Peyer's patch (tissue), 4 donors: Measurements from ENCODE around the gene PPP2R3C.

Experiments used
- POLR2A ChIP-seq, 2 donors: fragments of 450-650 bp; IDR thresholded peaks; one replicate each; pipeline ENCODE4 v1.5.1; 2017; ENCODE audit warnings: antibody characterized with exemption in 2 of 2, mild to moderate bottlenecking in 2 of 2, moderate library complexity in 2 of 2
- TF ChIP-seq, protein P1 (sequence below), 6 experiments: fragments of 450-650 bp in 4 of 6; fragments of 200-600 bp in 2 of 6; sonication (generic) in 1 of 6; IDR thresholded peaks; one replicate each; pipeline ENCODE4 v1.5.1; 2017 to 2019; ENCODE audit warnings: antibody characterized with exemption in 6 of 6, mild to moderate bottlenecking in 3 of 6, moderate library complexity in 1 of 6

GRCh38 chr14:35046751-35047536 is 74.8 kb downstream of the PPP2R3C start:
- no peak for TF ChIP-seq POLR2A (IDR thresholded peaks at IDR 0.05)
- TF ChIP-seq, protein P1, sequence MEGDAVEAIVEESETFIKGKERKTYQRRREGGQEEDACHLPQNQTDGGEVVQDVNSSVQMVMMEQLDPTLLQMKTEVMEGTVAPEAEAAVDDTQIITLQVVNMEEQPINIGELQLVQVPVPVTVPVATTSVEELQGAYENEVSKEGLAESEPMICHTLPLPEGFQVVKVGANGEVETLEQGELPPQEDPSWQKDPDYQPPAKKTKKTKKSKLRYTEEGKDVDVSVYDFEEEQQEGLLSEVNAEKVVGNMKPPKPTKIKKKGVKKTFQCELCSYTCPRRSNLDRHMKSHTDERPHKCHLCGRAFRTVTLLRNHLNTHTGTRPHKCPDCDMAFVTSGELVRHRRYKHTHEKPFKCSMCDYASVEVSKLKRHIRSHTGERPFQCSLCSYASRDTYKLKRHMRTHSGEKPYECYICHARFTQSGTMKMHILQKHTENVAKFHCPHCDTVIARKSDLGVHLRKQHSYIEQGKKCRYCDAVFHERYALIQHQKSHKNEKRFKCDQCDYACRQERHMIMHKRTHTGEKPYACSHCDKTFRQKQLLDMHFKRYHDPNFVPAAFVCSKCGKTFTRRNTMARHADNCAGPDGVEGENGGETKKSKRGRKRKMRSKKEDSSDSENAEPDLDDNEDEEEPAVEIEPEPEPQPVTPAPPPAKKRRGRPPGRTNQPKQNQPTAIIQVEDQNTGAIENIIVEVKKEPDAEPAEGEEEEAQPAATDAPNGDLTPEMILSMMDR (IDR thresholded peaks at IDR 0.05): peak in 3 of 6 experiments; percentile 37 to 50 (median 46)
